H7 (cell line): ENCODE data around the gene UNC45B. TPM values are rescaled to one million over a fixed set of nuclear protein-coding genes. Genes with fewer than 3 reads are reported as not detected.
"Not testable (repeated sequence)": the region's sequence is repeated elsewhere in the genome, so short reads cannot be mapped to it uniquely, and the experiment has no call there.

Experiments
- DNase-seq: peaks from one replicate; pipeline ENCODE4 v3.0.0; 2012
- H3K27me3 ChIP-seq: 2 replicates; pipeline ENCODE4 v1.6.0; 2011; ENCODE audit warnings: mild to moderate bottlenecking, low read length; ENCODE audit not compliant: control insufficient read depth, insufficient read depth
- H3K36me3 ChIP-seq: replicated peaks from 2 replicates; pipeline ENCODE4 v1.5.1; 2011; ENCODE audit warnings: low read length; ENCODE audit not compliant: control insufficient read depth, insufficient read depth
- H3K4me3 ChIP-seq: 2 replicates; pipeline ENCODE4 v1.5.1; 2011; ENCODE audit warnings: low read depth, mild to moderate bottlenecking, control low read depth, low read length, moderate library complexity; ENCODE audit not compliant: insufficient read depth
- total RNA-seq: library from RNA; depleted of rRNA; stranded (reverse); fragments of >200 nt; shearing (Covaris generic); gene quantifications from 2 replicates; pipeline ENCODE4 v1.2.3, GENCODE V29; 2014; rRNA removed

The UNC45B gene
- total RNA-seq, 1 experiment from 2014 or later, result 0.07 TPM

DNA sequence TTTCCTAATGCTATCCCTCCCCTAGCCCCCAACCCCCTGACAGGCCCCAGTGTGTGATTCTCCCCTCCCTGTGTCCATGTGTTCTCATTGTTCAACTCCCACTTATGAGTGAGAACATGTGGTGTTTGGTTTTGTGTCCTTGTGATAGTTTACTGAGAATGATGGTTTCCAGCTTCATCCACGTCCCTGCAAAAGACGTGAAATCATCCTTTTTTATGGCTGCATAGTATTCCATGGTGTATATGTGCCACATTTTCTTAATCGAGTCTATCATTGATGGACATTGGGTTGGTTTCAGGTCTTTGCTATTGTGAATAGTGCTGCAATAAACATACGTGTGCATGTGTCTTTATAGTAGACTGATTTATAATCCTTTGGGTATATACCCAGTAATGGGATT lies 86.7 kb downstream of the UNC45B start:
- not testable (repeated sequence) for H3K36me3 ChIP-seq, H3K4me3 ChIP-seq, H3K27me3 ChIP-seq, DNase-seq

- Histone ChIP-seq H3K27me3 (no peaks in the 10 kb centered on the region), H3K4me3 (no peak overlapping the region), H3K36me3 (no peaks in the 10 kb centered on the region)
- DNase-seq, result no peak
Measured at GRCh38 chr17:35235289-35235688, 87.7 kb downstream of the UNC45B start.

DNA sequence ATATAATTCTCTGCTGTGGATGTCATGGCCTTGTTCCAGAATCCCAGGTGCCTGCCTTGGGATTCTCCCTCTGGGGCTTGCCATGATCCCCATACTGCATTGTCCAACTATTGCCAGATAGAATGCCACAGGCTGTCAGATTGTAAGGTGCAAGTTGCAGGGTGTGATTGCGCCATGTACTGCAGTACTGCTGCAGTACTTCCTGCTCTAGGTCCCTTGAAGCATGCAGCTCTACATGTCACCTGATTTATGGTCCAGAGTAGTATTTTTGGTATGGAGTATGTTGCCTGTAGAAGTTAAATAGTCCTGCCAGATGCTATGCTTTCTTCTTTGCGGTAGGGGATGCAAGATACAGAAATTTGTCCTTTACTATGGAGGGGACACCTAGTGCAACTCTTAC lies 88.3 kb downstream of the UNC45B start:
- no peak for DNase-seq
- Histone ChIP-seq H3K36me3 (no peaks in the 10 kb centered on the region), H3K27me3 (no peaks in the 10 kb centered on the region), H3K4me3 (no peak overlapping the region)

GRCh38 chr17:35236821-35237220 lies 89.2 kb downstream of the UNC45B start:
- DNase-seq, result no peak
- no peak overlapping the region for H3K4me3 ChIP-seq

DNA sequence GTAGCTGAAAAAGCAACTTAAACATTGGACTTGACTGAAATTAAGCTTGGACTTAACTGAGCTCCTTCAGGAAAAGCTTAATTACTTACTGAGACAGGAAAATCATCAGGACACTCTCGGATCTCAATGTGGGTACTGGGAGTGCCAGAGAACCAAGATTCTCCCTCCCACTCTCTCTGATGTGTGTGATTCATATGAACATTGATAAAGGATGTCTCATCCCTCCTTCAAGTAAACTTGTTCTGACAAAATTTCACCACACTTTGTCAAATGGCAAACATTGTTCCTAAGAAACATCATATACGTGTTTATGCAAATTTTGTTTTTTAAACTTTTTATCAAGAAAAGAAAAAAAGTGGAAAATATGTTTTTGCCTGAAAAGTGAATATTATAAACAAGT lies 91.2 kb downstream of the UNC45B start:
- Histone ChIP-seq H3K27me3 (no peaks in the 10 kb centered on the region; the same call in 1 of the 2 replicates), H3K36me3 (no peaks in the 10 kb centered on the region), H3K4me3 (no peak overlapping the region)
- no peak for DNase-seq

More at GRCh38 chr17:35236821-35237220, 89.2 kb downstream of the UNC45B start:
- Histone ChIP-seq H3K27me3 (no peaks in the 10 kb centered on the region), H3K36me3 (no peaks in the 10 kb centered on the region)

Other genes with a start within 250 kb of the UNC45B start
- gene CCT6B, start 186.4 kb upstream of the UNC45B start, total RNA-seq, result 0.48 and 2.3 TPM in 2 replicates
- gene ZNF830, start 186.3 kb upstream of the UNC45B start, total RNA-seq, result 8.5 and 10.9 TPM in 2 replicates
- gene LIG3, start 167.3 kb upstream of the UNC45B start, total RNA-seq, result 94.6 and 139 TPM in 2 replicates
- gene RFFL, start 84.1 kb upstream of the UNC45B start, total RNA-seq, result 25.5 and 29.9 TPM in 2 replicates
- gene RAD51D, start 28.0 kb upstream of the UNC45B start, total RNA-seq, result 8.0 and 8.6 TPM in 2 replicates
- gene FNDC8, start 26.2 kb upstream of the UNC45B start, total RNA-seq, result 0.55 TPM in 1 of 2 replicates, not detected in the other
- 61.7 and 70.6 TPM in 2 replicates for gene NLE1, start 5.5 kb upstream of the UNC45B start, total RNA-seq
- not detected in 2 replicates for gene SLC35G3, start 46.6 kb downstream of the UNC45B start, total RNA-seq
- 8.2 and 9.2 TPM in 2 replicates for gene SLFN5, start 95.3 kb downstream of the UNC45B start, total RNA-seq
- gene SLFN11, start 225.8 kb downstream of the UNC45B start, total RNA-seq, result 0.21 and 0.41 TPM in 2 replicates